GM19193 (cell line): Measurements from ENCODE around the gene KIAA0930.

Source experiments
- POLR2A ChIP-seq: IDR thresholded peaks from 4 replicates; pipeline ENCODE4 v1.6.1; 2011; ENCODE audit not compliant: insufficient read depth, insufficient read length; ENCODE audit errors: extremely low read depth

The KIAA0930 gene

GRCh38 chr22:45192701-45193187 is 48.0 kb downstream of the KIAA0930 start:
- no peak for TF ChIP-seq POLR2A

- no peak for TF ChIP-seq POLR2A
Observed at GRCh38 chr22:45190202-45190872, 50.4 kb downstream of the KIAA0930 start.

GRCh38 chr22:45188779-45189178 is 51.9 kb downstream of the KIAA0930 start:
- peak; percentile 33 for TF ChIP-seq POLR2A

- TF ChIP-seq POLR2A: no peak
Observed at GRCh38 chr22:45187891-45188290, 52.8 kb downstream of the KIAA0930 start.

- no peak for TF ChIP-seq POLR2A
Observed at GRCh38 chr22:45185718-45186514, 54.8 kb downstream of the KIAA0930 start.

GRCh38 chr22:45183974-45184373 is 56.7 kb downstream of the KIAA0930 start:
- TF ChIP-seq POLR2A: no peak

- TF ChIP-seq POLR2A: no peak
Observed at GRCh38 chr22:45181766-45182165, 58.9 kb downstream of the KIAA0930 start.

- no peak for TF ChIP-seq POLR2A
Observed at GRCh38 chr22:45181240-45181639, 59.5 kb downstream of the KIAA0930 start.

GRCh38 chr22:45180146-45180679 is 60.5 kb downstream of the KIAA0930 start:
- no peak for TF ChIP-seq POLR2A

GRCh38 chr22:45179276-45180049 is 61.2 kb downstream of the KIAA0930 start:
- TF ChIP-seq POLR2A: no peak

- TF ChIP-seq POLR2A: no peak
Observed at GRCh38 chr22:45172881-45173585, 67.7 kb downstream of the KIAA0930 start.

- TF ChIP-seq POLR2A: no peak
Observed at GRCh38 chr22:45171830-45172229, 68.9 kb downstream of the KIAA0930 start.

GRCh38 chr22:45169591-45170466 is 70.9 kb downstream of the KIAA0930 start:
- no peak for TF ChIP-seq POLR2A
